Coronary artery (tissue), 2 donors: ENCODE data around the gene SYNPR.

Experiments used
- DNase-seq: peaks from one replicate; pipeline ENCODE4 v3.0.0-alpha.2; 2017; ENCODE audit warnings: low spot score
- H3K27ac ChIP-seq, 2 donors: fragments of 200-600 bp; sonication (generic); one replicate each; pipeline ENCODE4 v1.5.1; 2016 to 2019
- H3K4me3 ChIP-seq: fragments of 200-600 bp; sonication (generic); 2 replicates; pipeline ENCODE4 v1.5.1; 2016; ENCODE audit warnings: mild to moderate bottlenecking, moderate library complexity
- TF ChIP-seq, protein P1 (sequence below): fragments of 200-600 bp; sonication (generic); IDR thresholded peaks from one replicate; pipeline ENCODE4 v1.5.1; 2019; ENCODE audit warnings: antibody characterized with exemption

The SYNPR gene

GRCh38 chr3:63654211-63654610 lies 376.1 kb downstream of the SYNPR start:
- Histone ChIP-seq H3K27ac (no peak overlapping the region), H3K4me3 (no peak overlapping the region)
- DNase-seq, result no peak
- TF ChIP-seq, protein P1, sequence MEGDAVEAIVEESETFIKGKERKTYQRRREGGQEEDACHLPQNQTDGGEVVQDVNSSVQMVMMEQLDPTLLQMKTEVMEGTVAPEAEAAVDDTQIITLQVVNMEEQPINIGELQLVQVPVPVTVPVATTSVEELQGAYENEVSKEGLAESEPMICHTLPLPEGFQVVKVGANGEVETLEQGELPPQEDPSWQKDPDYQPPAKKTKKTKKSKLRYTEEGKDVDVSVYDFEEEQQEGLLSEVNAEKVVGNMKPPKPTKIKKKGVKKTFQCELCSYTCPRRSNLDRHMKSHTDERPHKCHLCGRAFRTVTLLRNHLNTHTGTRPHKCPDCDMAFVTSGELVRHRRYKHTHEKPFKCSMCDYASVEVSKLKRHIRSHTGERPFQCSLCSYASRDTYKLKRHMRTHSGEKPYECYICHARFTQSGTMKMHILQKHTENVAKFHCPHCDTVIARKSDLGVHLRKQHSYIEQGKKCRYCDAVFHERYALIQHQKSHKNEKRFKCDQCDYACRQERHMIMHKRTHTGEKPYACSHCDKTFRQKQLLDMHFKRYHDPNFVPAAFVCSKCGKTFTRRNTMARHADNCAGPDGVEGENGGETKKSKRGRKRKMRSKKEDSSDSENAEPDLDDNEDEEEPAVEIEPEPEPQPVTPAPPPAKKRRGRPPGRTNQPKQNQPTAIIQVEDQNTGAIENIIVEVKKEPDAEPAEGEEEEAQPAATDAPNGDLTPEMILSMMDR, result no peak

DNA sequence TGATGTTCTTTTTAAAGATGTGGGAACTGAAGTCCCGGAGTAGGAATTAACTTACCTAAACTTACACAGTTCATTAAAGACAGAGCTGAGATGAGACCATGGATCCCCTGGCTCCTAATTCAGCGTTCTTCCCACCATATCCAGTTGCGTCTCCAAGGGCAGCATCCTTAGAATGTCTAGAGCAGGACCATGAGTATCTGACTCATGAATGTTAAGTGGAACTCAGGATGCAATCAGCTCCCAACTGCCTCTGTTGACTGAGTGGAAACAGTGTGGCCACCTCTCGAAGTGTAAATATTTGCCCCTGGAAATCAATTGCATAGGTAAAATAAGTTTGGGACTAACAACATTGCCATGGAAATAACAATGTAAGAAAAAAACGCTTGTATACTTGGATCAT lies 376.8 kb downstream of the SYNPR start:
- no peak overlapping the region for H3K27ac ChIP-seq
- TF ChIP-seq, protein P1, result no peak
- DNase-seq, result no peak
- no peak overlapping the region for H3K4me3 ChIP-seq

DNA sequence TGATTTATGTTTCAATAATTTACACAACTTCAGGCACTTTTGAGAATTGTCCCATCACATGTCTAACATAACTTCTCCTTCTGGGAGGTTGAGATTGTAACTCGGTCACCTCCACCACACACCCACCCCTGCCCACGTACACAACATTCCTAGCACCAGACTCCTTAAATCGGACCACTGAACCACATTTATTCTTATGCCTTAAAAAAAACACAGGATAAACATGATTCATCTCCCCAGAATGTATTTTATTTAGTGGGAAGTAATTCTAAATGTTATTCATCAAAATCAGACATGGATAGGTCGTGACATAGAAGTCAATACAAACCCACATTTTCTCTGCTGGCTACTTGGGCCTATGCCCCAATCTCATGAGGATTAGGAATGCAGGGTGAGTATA lies 377.4 kb downstream of the SYNPR start:
- Histone ChIP-seq H3K27ac (no peak overlapping the region), H3K4me3 (no peak overlapping the region)
- TF ChIP-seq, protein P1, result no peak
- no peak for DNase-seq

- H3K4me3 ChIP-seq, result no peak overlapping the region
- TF ChIP-seq, protein P1, result no peak
- H3K27ac ChIP-seq, result no peak overlapping the region
- no peak for DNase-seq
These were observed 378.7 kb downstream of the SYNPR start for GRCh38 chr3:63656786-63657185.

DNA sequence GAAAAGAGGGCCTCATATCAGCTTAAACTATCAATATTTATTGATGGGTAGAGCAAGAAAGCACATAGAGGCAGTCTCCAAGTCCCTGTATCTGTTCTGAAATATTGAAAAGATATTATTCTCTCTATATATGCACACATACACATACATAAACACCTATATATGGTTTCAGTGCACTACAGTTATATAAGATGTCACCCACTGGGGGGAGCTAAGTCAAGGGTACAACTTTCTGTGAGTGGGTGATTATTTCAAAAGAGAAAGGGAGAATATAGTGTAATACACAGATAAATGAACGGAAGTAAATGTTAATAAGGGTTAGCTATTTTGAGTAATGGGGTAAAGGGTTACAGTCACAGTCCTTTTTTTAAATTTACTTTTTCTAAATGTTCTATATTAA lies 383.1 kb downstream of the SYNPR start:
- no peak for DNase-seq
- Histone ChIP-seq H3K27ac (no peak overlapping the region), H3K4me3 (no peak overlapping the region)
- TF ChIP-seq, protein P1, result no peak

- Histone ChIP-seq H3K27ac (no peak overlapping the region), H3K4me3 (no peak overlapping the region)
- TF ChIP-seq, protein P1, result no peak
- DNase-seq, result no peak
These were observed 383.9 kb downstream of the SYNPR start for GRCh38 chr3:63662011-63662410.

DNA sequence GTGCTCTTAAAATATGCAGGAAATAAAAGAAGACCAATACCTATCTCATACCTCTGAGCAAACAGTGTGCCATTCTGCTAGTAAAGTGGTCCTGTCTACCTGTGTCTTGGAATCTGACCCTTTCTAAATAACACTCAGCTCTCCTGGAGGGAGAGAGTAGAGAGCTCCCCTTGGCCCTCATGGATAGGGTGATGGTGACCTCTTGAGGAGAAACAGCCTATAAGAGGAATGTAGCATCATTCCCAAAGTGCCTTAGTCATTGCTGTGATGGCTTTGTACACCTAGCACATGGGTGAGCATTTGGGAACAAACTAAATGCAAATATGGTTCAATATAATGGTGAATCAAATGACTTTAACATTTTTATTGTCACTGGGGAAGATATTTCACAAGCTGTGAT lies 384.4 kb downstream of the SYNPR start:
- Histone ChIP-seq H3K4me3 (no peak overlapping the region), H3K27ac (no peak overlapping the region)
- DNase-seq, result no peak
- TF ChIP-seq, protein P1, result no peak
